Activated CD4-positive, alpha-beta T cell treated with anti-CD3 and anti-CD28 coated beads, Interleukin-2, Interleukin-6, amounts not matched to agents 100 ng/mL and 50 ng/mL, durations not matched to agents 16 hours and 8 hours (primary cell): ENCODE measurements around the gene CCDC152.
"Not testable (repeated sequence)": the region's sequence is repeated elsewhere in the genome, so short reads cannot be mapped to it uniquely, and the experiment has no call there.

ENCODE experiments used
- DNase-seq: peaks from one replicate; pipeline ENCODE4 v3.0.0-alpha.2; 2020

CCDC152 gene

DNA sequence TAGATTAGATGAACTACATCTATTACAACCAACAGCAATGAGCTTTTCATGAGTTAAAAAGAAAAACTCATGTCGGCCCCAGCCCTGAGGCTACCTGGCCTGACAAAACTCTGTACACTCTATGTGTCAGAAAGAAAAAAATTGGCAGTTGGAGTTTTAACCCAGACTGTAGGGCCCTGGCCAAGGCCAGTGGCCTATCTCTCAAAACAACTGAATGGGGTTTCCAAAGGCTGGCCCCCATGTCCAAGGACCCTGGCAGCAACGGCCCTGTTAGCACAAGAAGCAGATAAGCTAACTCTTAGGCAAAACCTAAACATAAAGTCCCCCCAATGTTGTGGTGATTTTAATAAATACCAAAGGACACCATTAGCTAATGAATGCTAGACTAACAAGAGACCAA lies 59.9 kb downstream of the CCDC152 start:
- not testable (repeated sequence) for DNase-seq

DNA sequence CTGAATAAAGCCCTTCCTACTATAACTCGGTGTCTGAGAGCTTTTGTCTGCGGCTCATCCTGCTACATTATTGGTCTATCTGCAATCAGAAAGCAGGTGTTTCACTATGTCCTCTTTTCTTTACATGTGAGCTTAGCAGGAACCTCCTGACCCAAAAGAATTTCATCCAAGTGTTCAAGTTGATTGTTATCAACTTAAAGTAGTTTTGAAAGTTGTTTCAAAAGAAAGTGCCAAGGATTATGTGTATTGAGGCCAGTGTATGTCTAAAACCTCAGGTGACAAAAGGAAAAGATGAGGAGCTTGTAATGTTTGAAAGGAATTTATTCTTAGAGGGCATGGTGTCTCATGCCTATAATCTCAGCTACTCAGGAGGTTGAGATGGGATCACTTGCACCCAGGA lies 63.1 kb downstream of the CCDC152 start:
- DNase-seq: no peak

DNA sequence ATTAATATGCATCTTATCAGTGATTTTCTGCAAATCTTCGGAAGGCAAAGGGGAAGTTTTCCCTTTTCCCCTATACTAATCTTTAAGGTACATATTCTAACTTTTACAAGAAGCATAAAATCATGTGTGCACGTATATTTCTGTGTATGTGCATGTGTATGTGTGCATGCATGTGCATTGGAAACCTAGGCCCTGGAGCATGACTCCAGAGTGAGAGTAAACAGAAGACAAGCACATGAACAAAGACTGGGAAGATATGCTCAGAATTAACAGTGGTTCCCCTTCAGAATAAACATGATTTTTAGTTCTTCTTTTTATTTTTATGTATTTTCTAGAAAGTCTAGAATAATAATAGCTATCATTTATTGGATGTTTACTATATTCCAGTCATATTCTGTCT lies 65.9 kb downstream of the CCDC152 start:
- no peak for DNase-seq

DNA sequence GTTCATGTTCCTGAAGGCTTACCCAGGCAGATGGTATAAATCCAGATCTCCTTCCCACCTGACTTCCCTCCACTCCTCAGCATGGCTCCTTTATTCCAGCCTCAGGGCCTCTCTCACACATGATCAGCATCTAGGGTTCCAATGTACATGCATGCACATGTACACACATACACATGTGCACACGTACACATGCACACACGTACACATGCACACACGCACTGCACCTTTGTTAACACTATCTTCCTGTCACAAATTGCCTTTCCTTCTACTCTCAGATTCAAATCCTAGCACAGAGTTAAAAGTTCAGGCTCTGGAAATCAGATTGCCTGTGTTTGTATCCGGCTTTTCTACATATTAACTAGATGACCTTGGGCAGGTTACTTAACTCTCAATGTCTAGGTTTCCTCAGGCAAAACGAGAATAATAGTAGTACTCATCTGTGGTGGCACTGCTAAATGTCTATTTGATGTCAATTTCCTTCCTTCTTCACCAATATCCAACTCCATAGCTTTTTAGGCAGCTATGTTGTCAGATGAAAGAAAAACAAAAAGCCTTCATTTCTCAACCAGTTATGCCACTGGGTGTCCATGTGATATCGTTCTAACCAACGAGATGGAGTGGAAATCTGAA lies 67.8 kb downstream of the CCDC152 start:
- DNase-seq: no peak

DNA sequence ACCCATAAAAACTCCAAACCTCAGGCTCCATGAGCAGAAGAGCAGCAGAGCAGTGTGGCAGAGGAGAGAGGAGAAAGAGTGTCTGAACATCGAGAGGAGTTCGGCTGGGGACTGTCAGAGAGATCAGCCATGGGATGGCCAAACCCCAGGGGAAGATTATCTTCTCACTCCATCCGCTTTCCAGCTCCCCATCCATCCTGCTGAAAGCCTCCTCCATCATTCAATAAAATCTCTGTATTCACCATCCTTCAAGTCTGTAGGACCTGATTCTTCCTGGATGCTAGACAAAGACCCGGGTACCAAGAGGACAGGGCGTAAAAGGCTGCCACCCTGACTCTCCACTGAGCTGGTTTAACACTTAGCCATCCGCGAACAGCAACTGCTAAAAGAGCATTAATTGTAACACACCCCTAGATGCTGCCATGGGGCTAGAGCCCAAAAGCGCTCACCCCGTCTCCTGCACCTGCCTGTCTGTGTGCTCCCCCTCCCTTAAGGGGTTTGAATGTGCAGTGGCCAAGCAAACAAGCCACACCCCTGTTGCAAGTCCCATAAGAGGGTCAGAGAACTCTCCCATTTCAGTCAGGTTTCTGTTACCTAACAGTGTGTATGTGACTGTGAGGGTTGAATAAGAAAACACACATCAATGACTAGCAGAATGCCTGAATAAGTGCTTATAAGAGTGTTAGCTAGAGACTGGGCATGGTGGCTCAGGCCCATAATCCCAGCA lies 69.0 kb downstream of the CCDC152 start:
- no peak for DNase-seq

DNA sequence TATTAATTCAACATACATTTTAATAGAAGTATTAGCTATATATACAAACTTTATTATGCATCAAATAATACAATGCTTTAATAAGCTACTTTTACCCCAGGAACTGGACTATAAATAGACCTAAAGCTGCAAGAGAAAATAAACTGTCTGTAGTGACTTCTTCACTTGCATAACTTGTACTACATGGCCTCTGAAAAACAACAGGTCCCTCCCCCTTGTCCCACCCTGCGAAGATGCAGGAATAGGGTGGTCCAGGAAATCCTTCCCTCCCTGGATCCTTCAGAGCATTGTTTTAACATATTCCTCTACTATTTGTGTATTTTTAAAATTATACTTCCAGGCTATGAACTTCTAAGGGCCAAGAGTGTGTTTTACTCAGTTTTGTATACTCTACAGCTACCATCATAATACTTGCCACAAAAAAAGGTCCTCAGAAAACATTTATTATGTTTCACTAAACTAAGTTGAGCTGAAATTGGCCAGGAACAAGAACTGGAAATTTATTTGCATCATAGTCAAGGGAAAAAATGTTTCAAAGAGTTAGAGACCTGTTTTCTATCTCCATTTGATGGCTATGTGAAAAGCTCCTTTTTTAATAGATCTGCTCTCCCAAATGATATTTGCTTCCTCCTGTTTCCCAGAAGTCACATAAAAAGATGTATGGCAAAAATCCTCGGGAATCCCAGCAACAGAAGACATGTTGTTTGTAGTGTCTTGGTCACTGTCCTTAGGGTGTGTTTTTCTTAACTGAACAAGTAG lies 70.3 kb downstream of the CCDC152 start:
- no peak for DNase-seq

DNA sequence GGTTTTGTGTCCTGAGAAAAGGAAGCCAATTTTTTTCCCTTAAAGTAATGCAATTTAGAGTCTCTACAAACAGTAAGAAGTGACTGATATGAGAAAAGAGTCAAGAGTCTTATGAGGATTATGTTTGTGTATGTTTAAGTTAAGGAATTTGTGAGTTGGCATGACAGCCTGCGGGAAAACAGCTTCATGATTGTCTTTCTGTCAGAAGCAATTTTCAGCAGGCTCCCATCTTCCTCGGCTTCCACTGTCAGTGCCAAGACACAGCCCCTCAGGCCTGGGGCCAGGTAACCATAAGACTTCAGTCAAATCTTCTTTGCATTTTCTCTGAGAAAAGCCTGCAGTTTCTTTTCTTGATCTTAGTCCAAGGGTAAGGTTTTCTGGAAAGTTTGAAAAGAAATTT lies 72.1 kb downstream of the CCDC152 start:
- DNase-seq: no peak

DNA sequence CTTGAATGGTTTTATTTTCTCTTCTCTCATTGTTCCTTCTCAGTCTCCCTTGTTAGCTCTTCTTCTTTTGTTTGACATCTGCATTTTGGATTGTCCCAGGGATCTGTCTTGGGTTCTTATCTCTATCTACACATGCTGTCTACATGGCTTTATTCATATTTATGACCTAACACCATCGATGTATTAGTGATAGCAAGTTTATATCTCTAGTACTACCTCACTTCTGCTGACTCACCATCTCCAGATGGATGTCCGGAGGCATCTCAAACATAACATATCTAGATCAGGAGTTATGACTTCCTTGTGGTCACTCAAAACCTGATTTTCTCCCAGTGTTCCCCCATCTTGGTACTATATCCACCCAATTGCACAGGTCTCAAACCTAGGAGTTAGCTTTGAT lies 74.3 kb downstream of the CCDC152 start:
- DNase-seq: no peak

DNA sequence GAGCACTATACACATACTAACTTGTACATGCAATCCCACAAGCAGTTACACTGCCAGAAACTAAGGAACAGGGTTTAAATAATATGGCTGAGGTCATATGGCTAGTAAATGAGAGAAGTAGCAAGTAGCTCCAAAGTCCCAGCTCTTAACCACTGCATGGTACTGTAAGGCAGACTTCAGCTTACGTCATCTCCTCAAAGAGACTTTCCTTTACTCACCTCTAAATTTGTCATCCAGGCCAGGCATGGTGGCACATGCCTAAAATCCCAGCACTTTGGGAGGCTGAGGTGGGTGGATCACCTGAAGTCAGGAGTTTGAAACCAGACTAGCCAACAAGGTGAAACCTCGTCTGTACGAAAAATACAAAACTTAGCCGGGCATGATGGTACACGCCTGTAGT lies 75.4 kb downstream of the CCDC152 start:
- no peak for DNase-seq

DNA sequence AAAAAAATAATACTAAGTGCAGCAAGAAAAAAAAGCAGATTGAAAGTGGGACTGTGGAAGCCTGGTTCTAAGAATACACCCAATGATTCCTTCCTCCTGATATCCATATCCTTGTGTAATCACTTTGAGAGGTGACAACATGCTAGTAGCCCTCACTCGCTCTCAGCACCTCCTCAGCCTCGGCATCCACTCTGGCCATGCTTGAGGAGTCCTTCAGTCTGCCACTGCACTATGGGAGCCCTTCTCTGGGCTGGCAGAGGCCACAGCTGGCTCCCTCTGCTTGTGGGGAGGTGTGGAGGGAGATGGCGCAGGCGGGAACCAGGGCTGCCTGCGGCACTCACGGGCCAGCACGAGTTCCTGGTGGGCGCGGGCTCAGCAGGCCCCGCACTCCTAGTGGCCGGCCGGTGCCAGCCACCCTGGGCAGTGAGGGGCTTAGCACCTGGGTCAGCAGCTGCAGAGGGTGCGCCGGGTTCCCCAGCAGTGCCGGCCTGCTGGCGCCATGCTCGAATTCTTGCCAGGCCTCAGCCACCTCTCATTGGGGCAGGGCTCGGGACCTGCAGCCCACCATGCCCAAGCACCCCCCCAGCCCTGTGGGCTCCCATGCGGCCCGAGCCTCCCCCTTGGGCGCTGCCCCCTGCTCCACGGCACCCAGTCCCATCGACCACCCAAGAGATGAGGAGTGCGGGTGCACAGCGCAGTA lies 79.6 kb downstream of the CCDC152 start:
- DNase-seq: no peak

DNA sequence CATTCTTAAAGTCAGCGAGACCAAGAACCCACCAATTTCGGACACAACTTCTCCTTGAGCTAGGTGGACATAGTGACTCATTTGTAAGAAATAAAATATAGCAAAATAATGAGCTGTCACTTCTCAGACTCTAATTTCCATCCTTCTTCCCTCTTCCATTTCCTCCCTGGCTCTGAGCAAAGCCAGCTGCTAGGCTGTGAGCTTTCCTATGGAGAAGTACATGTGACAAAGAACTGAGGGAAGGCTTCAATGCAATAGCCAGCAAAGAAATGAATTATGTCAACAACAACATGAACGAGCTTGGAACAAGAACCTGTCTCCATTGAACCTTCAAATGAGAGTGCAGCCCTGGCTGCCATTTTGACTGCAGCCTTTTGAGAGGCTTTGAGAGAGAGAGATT lies 81.0 kb downstream of the CCDC152 start:
- DNase-seq: no peak

DNA sequence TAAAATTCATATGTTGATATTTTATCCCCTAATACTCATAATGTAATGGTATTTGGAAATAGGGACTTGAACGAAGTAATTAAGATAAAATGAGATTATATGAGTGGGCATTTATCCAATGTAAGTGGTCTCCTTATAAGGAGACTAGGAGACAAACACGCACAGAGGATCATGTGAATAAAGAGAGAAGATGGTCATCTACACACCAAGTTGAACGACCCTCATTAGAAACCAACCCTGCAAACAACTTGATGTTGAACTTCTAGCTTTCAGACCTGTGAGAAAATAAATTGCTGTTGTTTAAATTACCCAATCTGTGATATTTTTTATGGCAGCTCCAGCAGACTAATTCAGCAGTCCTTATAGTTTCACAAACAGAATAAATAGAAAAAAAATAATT lies 82.6 kb downstream of the CCDC152 start:
- no peak for DNase-seq

DNA sequence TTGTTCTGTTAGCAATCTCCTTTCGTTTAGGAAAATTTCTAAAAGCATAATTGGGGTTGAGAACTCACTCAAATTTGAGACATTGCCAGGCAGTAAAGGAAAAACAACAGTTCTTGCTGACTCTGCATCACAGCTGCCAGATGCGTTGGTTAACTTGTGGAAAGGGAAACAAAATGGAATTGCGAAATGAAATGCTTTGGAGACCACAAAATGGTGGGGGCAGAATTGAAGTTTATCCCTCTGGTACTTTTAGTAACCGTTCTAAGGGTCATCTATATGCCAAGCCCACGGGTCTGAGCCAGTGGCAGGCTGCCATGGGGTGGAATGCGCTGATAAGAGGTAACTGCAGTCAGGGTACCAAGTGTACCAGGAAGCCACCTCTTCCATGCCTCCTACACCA lies 83.7 kb downstream of the CCDC152 start:
- no peak for DNase-seq

DNA sequence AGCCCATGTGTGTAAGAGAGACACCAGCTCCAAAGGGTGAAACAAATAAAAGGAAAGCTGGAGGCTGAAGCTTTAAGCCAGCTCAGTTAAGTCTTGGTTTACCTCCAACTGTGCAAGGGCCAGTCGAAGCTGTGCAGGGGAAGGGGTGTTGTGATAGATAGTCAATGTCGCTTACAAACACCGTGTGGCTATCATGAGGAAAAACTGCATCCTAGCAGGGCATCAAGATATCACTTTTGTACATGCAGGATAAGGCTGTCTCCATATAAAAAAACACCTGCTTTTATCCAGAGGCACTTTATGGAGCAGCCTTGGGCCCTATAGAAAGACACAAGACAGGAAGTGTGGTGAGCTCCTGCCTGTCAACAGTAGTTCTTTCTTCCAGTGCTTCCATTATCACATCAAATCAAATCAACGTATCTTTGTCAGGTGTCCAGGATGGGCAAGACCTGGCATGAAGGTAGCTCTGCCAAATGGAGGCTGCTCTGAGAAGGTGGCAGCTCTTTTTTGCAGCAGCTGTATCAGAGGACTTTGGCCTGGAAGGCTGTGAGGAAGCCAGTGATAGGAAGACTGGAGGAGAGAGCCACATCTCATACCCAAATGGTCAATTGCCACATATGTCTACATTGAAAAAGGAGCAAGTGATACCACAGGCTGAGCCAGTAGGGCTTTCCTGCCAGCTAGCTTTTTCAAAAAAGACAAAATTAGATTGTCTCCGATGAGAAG lies 84.4 kb downstream of the CCDC152 start:
- no peak for DNase-seq

DNA sequence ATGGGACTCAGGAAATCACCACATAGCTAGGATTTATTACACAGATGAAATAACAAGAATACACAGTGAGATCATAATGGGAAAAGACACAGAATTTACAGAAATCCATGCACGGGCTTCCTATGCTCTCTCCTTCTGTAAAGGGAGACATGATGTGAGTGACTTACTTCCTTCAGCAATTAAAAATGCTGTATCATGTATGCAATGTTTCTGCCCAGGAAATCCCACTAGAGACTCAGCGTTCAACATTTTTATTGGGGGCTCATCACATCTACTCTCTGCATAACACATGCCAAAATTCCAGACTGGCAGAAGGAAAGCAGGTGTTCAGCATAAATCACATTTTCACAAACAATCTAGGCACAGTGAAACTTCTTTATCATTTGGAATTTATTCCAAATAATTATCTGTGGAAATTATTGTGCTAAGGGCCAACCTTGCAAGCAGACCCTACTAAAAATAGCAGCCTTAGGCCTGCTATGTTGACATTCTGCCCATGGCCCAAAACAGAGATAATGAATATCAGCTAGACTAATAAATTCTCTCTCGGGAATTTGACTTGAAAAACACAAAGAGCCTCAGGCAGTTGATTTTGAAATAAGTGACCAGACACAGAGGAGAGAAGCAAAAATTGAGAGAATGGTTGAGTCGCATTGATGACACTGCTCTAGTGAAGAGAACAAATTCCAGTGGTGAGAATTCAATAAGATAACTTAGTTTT lies 86.5 kb downstream of the CCDC152 start:
- DNase-seq: no peak

DNA sequence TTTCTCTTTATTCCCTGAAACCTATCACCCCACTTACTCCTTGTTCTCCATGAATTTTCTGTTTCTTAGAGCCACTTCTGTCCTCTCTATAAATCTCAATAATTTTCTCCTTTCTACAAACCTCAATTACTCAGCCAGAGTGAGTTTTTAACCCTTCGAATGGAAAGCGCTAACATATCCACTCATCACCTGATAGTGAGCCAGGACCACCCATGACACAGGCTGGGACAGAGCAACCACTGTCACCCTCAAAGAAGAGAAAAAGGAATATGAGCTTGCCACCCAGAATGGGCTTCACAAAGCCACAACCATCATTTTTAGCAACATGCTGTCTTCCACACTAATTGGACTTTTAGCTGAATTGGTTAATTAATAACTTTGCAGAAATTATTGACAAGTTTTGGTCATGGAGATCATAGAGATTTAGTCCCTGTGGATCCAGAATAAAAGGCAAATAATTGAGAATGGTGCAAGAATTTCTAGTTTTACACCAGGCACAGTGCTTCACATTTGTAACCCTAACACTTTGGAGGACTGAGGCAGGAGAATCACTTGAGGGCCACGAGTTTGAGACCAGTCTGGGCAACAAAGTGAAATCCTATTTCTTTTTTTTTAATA lies 87.2 kb downstream of the CCDC152 start:
- no peak for DNase-seq

DNA sequence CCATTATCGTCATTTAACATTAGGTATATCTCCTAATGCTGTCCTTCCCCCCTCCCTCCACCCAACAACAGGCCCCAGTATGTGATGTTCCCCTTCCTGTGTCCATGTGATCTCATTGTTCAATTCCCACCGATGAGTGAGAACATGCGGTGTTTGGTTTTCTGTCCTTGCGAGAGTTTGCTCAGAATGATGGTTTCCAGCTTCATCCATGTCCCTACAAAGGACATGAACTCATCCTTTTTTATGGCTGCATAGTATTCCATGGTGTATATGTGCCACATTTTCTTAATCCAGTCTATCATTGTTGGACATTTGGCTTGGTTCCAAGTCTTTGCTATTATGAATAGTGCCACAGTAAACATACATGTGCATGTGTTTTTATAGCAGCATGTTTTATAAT lies 87.8 kb downstream of the CCDC152 start:
- DNase-seq: not testable (repeated sequence)

DNA sequence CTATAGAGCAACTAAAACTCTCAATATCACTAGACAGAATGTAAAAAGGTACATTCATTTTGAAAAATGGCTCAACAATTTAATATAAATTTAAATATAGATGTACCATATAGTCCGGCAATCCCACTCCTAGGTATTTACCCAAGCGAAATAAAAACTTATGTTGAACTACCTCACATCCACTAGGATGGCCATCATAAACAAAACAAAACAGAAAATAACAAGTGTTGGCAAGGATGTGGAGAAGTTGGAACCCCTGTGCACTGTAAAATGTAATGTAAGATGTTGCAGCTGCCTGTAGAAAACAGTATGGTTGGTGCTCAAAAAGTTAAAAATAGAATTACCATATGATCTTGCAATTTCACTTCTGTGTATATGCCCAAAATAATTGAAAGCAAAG lies 91.9 kb downstream of the CCDC152 start:
- DNase-seq: no peak

DNA sequence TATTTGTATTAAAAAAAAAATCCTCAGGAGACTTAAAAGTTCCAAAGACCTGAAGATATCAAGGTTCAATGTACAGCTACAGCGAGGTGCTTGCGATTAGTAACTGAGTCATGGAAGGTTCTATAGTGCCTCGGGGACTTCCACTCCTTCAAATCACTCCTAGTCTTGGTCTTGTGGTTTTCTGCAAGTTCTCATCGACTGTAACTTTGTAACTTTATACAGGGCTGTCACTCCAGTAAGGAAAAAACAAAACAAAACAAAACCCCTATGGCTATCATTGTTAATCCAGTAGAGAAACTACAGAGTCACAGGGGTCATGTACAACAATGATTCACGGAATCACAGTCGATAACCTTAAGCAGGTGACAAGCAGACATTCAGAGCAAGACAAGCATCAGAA lies 94.9 kb downstream of the CCDC152 start:
- DNase-seq: no peak
